D341Med (cell line): ENCODE results near the gene TBC1D1.

Experiments used
- DNase-seq: peaks from one replicate; pipeline ENCODE4 v3.0.0; 2012; ENCODE audit warnings: low spot score

TBC1D1 gene

DNA sequence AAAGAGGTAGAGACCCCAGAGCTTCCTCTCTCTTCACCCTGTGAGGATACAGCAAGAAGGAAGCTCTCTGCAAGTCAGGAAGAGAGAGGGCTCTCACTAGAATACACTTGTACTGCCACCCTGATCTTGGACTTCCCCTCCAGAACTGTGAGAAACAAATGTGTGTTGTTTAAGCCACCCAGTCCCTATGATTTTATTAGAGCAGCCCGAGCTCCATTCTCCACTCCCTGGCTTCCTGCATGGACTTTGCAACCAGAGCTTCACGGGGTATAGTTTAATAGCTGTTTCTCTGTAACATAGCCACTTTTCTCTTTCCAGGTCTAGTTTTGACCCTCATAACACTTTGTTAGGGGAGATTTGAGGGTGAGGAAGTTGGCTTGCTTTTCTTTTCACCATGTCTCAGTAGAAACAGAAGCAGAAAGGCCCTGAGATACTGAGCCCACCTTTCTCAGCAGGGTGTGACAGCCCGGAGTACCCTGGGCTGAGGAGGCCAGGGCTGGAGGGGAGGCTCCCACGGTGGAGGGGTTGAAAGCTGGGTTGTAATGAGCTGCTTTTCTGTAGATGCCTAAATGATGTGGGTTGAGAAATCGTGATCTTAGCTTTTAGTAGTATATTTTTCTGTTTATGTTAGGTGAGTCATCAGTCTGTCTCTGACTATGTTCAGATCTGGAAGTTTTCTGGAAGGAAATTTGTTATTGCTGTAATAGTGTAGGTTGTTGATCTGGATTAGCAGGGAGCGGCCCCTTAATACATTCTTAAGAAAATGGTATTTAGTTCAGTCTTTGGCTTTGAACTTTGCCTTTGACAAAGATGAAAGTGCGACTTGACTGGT lies 187.9 kb downstream of the TBC1D1 start:
- DNase-seq, result no peak

DNA sequence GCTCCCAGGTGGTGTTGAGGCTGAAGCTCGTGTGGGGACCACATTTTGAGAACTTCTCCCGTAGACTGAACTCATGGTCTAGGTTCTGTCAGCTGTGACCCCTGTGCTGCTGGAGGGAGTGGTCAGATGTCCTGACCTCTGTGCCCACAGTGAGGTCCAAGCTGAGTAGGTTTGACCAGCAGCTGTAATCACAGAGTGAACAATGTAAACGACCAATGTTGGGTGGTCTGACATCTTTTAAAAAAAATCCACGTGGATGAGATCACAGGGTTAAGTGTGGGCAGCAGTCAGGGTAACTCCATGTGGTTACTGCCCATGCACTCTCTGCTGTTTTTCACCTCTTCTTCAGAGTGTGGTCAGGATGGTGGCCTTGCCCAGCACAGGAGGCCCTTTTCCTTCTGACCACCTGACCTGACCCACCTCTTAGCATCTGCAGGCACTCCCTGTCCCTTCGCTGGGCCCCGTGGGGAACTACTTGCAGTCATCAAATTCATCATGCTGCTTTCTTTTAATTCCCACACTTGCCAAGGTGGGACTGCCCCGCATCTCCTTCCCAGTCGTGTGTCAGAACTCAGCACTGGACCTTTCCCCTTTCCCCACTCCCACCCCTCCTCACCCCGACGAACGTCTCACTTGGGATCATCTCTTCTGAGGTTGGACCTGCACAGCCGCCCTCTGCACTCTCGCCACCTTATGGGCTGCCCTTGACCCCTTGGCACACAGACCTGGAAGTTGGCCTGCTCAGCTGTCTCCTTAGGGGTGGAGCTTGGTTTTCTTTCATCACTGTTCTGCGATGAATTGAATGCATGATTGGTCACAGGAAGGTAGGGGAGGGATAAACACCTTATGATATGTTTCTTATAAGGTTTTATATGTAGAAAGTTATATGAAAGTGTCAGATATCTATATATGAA lies 189.4 kb downstream of the TBC1D1 start:
- DNase-seq, result no peak

DNA sequence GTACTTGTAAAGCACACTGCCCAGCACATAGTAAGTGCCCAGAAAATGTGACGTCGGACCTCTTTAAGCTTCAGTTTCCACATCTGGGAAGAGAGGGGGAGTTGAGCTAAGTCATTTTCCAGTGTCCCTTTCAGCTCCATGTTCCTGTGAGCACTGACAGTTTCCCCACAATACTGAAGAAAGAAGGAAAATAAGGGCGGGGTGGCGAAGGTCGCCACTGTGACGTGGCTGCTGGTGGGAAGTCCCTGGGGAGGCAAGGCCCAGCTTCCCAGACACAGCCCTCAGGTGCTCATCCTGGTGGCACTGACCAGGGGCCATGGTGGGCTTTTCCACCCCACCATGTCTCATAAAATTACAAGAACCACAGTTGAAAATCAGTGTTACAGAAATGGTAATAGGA lies 191.1 kb downstream of the TBC1D1 start:
- no peak for DNase-seq

DNA sequence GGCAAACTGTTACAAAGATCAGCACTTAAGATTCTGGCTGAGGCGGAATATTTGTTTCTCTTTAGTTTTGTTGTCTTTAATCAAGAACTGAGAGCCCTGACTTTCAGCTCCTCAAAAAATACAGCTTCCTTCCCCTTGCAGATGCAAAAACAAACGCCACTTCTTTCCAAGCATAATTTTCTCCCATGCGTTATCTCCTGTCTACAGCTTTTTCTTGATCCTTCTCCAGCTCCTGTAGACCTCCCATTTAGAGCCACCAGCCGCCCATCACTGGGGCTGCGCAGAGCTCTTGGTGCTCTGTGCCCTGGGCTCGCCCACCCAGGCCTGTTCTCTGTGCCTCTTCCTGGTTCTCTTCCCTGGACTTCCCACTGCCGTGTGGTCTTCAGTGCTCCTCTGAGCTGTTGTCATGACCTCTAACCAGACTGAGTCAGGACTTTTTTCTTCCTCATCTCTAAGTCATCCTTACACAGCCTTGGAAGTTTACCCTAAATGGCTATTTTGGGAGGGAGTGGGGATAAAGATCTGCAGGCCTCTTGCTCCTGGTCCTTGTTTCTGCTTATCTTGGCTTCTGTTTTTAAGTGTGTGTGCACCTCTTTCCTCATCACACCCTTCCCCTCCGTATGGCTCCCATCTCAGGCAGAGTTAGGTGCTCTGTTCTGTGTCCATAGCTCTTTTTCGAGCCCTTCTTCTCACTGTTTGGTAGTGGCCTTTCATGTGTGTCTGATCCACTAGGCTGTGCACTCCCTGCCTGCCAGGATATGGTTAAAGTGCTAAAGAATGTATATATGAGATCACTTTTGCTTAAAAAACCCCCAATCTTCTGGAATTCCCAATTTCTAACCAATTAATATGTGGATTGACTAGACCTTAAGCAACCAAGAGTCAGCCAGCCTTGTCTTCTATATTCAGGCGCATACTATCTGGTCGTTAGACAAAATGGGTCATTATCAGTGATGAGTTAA lies 191.8 kb downstream of the TBC1D1 start:
- DNase-seq, result no peak

DNA sequence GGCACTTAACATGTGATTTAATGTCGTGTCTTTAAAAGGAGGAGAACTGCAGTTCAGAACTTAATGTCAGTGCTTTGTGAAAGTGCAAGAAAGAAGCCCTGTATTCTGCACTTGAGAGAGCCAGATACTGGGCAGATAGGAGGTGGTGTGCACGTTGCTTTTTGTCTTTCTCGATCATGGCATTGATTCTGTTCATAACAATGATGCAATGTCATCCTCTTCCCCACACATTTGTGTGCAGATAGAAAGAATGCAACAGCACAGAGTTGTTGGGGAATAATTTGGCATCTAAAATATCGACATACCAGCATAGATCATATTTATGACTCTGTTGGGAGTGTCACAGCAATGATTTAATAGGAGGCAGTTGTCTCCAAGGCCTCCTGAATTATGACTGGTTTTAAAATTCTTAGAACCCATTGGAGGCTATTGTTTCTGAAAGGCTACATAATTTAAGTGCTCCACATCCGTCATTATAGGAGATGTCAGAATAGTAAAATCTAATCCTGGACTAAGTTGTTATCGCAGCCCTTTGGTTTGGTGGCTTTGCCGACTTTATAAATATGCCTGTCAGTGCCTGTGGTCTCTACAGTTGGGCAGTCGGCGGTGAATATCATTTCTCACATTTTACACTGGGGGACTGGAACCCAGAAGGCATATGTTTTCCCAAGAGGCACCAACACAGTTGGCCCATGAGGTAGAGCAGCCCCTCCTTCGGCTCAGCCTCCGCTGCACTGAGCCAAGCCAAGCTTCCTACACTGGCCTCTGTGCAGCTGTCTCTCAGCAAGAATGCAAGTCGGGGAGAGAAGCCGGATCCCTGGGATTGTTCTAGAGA lies 194.2 kb downstream of the TBC1D1 start:
- no peak for DNase-seq

DNA sequence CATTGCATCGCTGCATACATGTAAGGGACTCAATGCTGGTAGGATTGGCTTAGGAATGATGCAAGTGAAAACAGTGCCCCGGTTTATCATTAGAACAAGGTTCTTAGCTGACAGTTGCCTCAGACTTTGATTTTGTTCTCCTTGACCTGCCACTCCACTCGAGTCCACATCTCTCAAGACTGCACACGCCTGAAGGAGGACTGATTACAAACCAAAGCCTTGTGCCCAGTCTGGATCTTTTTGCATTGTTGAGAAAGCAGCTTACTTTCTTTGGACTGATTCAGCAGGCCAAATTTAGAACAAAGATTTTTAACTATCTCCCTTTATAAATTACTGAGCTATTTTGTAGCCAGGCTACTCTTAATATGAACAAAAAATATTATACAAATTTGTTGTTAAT lies 194.9 kb downstream of the TBC1D1 start:
- no peak for DNase-seq

DNA sequence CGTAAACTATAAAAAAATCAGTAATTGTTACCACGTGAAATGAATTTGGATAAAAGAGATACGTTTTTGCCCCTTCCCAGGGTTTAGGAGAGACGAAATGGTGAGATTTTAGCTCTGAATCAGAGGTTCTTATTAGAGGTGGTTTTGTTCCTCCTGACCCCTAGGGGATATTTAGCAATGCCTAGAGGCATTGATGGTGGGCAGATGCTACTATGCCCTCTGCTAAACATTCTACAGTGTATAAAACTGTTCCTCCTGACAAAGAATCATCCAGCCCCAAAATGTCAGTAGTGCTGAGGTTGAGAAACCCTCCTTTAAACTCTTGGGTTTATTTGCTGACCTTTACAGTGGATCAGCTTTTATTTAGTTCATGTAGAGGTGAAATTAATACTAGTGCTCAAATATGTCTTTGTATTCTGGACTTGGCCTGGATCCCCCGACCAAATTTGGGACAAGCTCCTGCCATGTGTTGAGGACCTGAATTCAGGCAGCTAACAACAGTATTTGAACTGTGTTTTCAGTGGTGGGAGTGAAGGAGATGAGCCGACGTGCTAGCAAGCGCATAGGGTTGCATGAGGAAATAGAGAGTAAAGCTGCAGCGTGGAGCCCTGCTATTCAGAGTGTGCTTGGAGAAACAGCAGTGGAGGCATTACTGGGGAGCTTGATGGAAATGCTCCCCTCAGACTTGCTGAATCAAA lies 195.4 kb downstream of the TBC1D1 start:
- no peak for DNase-seq

DNA sequence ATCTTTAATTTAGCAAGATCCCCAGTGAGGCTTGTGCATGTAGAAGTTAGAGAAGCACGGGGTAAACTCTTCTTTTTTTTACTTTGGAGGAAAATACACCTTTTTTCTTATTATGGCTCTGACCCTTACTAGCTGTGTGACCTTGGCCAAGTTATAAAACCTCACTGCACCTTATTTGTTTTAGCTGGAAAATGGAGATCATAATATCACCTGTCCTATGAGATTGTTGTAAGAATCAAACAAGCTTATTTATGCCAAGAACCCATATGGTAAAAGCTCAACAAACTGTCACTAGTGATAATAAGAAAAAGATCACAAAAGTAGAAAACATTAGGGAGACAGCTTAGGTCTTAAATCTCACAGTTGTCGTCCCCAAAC lies 196.0 kb downstream of the TBC1D1 start:
- DNase-seq, result no peak

DNA sequence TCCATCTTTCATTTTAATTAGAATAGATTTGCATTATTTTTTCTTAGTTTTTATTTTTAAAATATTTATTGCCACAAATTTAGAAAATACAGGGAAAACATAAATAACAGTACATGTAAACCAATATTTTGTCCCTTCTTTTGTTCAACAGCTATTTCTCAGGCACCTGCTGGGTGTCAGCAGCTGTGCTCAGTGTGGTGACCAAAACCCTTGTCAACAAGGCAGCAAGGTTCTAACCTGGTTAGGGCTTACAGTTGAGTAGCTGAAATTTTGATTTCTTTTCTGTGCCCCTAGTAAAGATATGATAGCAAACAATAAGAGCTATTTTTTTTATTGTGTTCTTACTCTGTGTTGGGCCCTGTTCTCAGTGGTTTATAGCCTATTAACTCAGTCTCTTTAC lies 197.4 kb downstream of the TBC1D1 start:
- no peak for DNase-seq

DNA sequence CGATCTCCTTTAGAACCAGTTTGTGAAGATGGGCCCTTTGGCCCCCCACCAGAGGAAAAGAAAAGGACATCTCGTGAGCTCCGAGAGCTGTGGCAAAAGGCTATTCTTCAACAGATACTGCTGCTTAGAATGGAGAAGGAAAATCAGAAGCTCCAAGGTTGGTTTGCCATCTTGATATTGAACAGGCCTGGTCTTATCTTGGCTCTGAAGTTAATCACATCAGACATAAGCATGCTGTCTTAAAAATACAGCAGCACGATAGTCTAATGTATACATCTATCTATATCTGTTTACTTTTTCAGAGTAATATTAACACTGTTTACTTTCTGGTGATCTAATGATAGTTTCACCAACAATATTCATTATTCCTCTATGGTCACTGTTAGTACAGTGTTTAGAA lies 199.1 kb downstream of the TBC1D1 start:
- no peak for DNase-seq

DNA sequence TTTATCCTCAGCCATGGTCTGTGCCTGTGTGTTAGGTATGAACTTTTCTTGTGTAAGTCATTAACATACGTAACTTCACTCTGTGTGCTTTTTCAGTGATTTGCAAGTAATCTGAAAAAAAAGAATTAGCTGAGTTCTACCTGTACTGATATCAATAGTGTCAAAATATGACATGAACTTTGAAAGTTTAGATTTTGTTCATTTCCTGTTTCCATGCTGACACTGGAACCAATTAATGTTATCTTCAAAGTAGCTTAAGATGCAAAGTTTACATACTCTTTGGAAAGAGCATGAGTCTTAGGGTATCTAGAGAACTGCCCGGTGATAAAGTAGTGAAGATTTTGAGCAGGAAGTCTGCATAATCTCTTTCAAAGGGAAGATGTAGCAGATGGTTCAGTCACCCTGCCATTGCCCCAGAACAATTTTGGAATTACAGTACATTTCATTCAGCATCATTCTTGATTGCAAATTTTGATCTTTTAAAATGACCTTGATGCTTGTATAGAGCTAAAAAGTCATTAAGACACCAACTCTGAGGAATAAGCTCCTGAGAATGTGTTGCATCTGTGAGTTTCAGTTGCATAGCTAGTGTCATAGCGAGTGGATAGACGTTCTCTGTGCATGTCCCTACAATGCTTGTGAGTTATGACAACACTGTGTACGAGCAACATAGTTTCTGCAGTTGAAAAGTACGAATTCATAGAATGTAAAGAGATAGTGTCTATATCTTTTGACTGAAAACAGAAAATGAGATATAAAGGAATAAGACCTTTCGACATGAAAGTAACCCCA lies 199.8 kb downstream of the TBC1D1 start:
- no peak for DNase-seq

DNA sequence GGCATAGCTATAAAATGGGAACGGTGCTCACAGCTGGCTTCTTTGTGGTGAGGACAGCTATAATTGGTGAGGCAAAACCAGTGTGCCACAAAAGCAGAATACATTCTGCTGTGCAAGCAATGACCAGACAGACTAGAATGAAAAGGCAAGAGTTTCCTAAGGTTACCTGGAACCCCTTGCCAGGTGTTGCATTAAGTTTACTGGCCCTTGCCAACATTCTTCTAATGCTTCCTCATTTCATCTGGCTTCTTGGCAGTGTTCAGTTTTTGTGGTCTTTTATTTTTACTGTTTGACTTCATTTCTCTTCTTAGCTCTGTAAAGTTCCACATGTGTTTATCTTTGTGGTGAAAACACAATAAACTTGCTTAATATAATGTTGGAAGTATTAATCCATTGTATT lies 200.8 kb downstream of the TBC1D1 start:
- no peak for DNase-seq

DNA sequence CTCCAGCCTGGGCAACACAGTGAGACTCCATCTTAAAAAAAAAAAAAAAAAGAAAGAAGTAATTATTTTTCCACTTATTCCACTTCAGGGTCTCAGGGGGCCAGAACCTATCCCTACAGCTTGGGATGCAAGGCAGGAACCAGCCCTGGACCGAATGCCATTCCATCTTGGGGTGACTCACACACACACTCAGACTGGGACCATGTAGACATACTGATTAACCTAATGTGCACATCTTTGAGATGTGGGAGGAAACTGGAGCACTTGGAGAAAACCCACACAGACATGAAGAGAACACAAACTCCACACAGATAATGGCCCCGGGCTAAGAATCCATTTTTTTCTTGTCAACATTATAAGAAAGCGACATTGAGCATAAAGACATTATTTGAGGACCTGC lies 201.8 kb downstream of the TBC1D1 start:
- no peak for DNase-seq

DNA sequence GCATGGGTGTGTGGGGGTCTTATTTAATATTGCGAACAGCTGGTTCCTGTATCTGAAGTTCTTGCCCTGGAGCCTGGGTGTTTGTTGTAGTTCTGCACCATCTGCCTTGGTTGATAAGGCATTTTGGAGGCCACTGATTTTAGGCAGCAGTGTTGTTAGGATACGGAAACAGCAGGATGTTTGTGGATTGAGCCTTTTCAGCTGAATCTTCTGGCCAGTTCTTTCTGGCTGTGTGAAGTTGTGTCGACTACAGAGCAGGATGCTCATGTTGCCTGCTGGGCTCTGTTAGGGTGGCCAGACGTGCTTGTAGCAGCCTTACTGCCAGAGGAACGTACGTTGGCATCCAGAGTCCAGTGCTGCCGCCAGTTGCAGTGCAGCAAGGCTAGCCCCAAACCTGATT lies 203.5 kb downstream of the TBC1D1 start:
- no peak for DNase-seq

DNA sequence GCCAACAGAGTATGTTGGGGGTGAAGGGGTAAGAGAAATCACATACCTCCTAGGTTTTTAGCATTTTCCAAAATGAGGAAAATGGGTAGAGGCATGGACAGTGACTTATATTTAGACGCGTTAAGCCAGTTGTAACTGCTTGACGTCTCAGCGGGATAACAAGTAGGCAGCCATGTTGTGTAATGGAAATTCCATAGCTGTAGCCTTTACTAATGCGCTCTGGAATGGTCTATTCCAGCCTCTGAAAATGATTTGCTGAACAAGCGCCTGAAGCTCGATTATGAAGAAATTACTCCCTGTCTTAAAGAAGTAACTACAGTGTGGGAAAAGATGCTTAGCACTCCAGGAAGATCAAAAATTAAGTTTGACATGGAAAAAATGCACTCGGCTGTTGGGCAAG lies 204.8 kb downstream of the TBC1D1 start:
- no peak for DNase-seq

DNA sequence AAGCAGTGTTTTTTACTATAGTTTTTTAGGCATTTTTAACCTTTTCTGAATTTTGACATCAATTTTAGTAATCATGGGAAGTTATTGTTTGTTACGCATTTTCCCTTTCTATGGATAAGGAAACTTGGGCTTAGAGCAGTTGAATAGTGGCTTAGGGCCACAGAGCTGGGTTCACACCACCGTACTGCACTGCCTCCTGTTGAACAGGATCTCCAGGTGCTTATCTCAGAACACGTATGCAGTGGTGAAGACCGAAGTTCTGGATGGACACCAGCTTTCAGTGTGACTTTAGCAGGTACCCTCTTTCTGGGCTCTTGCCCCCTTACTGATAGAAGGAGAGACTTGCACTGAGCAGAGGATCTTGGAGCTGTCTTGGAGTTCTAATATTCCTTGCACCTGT lies 206.9 kb downstream of the TBC1D1 start:
- DNase-seq, result no peak

DNA sequence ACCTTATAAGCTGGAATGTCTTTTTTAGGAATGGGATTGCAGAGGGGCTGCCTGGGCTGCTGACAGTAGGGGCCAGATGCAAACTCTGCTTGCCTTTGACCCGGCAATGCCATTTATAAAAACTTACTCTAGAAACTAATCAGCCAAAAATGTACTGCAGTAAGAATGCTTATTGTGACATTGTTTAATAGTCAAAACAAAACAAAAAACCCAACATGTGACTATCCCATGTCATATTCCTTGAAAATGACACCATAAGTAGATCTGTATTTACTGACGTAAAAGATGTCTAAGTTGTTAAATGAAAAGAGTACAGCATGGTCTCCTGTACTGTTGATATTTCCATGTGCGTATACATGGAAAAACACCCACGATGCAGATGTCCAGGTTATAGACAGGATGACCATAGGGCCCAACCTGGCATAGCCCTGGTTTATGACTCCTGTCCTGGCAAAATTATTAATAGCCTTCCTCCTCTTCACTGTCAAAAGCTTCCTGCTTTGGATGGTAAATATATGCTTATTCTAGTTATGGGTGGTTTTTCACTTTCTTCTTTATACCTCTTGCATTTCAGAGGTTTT lies 208.2 kb downstream of the TBC1D1 start:
- DNase-seq, result no peak

DNA sequence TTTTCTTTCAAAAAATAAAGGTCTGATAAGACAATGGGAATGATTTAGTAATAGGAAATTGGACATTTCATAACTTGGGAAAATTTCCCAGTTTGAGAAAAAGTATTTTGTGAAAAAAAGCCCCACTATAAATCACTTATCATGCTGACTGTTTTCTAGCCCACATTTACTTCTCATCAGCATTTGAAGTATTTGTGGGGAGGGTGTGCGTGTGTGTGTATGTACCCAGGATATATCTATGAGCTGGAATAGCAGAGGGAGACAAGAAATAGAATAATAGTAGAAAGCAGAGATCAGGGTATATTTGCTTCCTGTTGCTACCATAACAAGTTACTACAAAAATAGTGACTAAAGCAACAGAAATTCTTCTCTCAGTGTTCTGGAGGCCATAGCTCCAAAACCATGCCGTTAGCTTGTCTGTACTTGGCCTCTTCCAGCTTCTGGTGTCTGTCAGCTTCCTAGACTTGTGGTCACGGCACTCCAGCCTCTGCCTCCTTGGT lies 209.1 kb downstream of the TBC1D1 start:
- no peak for DNase-seq
